Posterior cingulate gyrus (tissue), 11 donors: ENCODE measurements around the gene AP1G1.
A peak's percentile ranks its signal among the peaks of the same experiment; 100 is the strongest.
"Not testable (repeated sequence)": the region's sequence is repeated elsewhere in the genome, so short reads cannot be mapped to it uniquely, and the experiment has no call there.

Experiments used
- DNase-seq, 10 donors: peaks; one replicate each; pipeline versions ENCODE4 v3.0.0 to v3.0.0-alpha.2; 2020 to 2021; ENCODE audit warnings: mixed read lengths in 3 of 10
- intact Hi-C: fragments of 100-400 bp; cut with DNase I; formaldehyde crosslinking; loops from one replicate; pipeline ENCODE4 v1.15.1; 2023

The AP1G1 gene

GRCh38 chr16:71808593-71809459 is at the start of gene AP1G1:
Gene AP1G1 (minus strand): TSS chr16:71808834. CDS start chr16:71789479, 19,355 bp downstream.
- DNase-seq, result peak; percentile 90 to 99 (median 94)
- intact Hi-C loops, result loop anchor here (2.0 to 10.0 kb wide), 2 partner anchors 36 to 76 kb away; partner anchors contain the start of genes ATXN1L and ZNF821

- DNase-seq, result peak in 1 of 10 donors; percentile 11
Measured at GRCh38 chr16:71855937-71856662, 47.5 kb upstream of the AP1G1 start.

DNA sequence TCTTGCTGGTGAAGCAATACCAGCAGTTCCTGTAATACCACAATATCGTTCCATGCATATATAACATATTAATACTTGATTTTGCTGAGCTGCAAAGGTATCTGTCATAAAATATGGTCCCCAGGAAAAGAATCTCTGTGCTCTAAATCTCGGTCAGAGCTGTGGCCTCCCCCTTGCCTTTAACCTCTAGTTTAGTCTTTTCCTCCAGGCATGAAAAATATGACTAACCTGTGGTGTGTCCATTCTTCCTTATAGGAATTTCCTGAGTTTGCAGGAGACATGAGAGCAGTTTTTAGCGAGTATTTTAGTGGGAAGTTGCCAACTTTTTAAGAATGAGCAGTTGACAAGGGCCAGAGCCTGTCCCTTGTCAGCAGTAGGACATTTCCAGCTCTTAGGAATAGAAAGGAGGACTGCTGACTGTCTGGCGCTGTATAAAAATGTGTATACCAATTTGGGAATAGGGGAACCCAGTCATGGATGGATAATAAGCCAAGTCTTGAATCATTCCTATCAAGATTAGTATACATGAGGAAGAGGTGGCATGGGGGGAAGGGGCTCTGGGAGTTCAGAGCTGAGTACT is 45.8 kb upstream of the AP1G1 start:
- intact Hi-C loops, result no loop called here
- no peak for DNase-seq

More at GRCh38 chr16:71855937-71856662, 47.5 kb upstream of the AP1G1 start:
- intact Hi-C loops, result no loop called here

DNA sequence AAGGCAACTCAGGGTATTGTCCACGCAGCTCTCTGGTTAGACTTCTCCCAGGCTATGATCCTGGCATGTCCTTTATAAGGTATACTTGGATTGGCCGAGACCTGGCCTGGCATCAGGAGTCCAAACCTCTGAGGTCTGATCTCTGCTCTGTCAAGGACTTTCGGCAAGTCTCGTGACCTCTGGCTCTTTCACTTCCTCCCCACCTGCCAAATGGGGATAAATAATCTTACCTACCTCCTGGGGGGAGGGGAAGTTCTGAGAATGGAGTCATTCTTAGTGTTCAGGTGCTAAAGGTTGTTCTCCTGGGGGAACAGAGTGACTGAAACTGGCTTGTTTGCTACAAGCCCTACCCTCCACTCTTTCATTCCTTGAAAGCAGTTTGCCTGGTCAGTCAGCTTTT is 44.8 kb upstream of the AP1G1 start:
- DNase-seq, result no peak
- intact Hi-C loops, result no loop called here

GRCh38 chr16:71852561-71852960 is 43.9 kb upstream of the AP1G1 start:
- intact Hi-C loops, result no loop called here
- DNase-seq, result peak in 1 of 10 donors; percentile 67

DNA sequence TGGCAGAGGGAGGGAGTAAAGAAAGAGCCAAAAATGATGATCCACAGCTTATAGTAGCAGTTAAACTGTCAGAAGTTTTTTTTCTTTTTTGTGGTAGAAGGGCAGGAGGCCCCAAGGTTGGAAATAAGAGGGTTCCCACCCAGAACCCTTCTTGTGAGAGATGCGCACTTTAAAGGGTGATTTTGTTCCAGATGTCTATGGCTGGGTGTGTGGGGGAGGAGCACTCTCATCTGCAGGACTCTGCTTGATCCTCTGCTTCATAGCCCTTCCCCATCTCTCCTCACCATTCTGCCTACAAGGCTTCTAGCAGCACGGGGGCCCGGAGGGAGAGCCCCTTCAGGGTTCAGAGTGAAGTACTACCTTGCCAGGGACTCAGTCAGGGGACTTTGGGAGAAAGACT is 43.5 kb upstream of the AP1G1 start:
- DNase-seq, result peak in 1 of 10 donors; percentile 22
- intact Hi-C loops, result no loop called here

- intact Hi-C loops, result no loop called here
- DNase-seq, result no peak
Measured at GRCh38 chr16:71851746-71852145, 43.1 kb upstream of the AP1G1 start.

DNA sequence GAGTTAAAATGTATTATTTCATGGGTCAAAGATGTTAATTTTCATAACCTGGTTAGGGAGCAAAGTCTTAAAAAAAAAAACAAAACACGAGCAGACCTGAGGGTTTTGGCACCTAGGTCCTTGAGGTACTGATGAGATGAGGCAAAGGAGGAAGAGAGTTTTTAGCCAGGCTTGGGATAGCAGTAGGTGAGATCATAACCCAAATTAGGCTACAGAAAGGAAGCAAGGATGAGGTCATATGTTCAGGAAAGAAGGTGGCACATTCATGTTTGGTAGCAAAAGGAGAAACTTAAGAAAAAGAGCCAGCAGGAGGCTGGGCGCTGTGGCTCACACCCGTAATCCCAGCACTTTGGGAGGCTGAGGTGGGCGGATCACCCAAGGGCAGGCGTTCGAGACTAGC is 40.0 kb upstream of the AP1G1 start:
- DNase-seq, result no peak
- intact Hi-C loops, result loop anchor here (5.0 kb wide), 1 partner anchor 34 kb away; the partner anchor contains the start of gene ZNF821

GRCh38 chr16:71847096-71847495 is 38.5 kb upstream of the AP1G1 start:
- intact Hi-C loops, result loop anchor here (5.0 kb wide), 1 partner anchor 35 kb away; the partner anchor contains the start of gene ZNF821
- DNase-seq, result no peak

- no peak for DNase-seq
- intact Hi-C loops, result loop anchor here (5.0 kb wide), 1 partner anchor 36 kb away; the partner anchor contains the start of gene ZNF821
Measured at GRCh38 chr16:71846431-71846830, 37.8 kb upstream of the AP1G1 start.

GRCh38 chr16:71845639-71846430 is 37.2 kb upstream of the AP1G1 start, which contains the start of gene ATXN1L:
Gene ATXN1L (plus strand): TSS chr16:71845976. CDS start chr16:71849741, 3,765 bp downstream.
- DNase-seq, result peak; percentile 83 to 99 (median 88)
- intact Hi-C loops, result loop anchor here (2.0 to 5.0 kb wide), 2 partner anchors 36 to 37 kb away; partner anchors contain the start of genes AP1G1 and ZNF821

- intact Hi-C loops, result no loop called here
- DNase-seq, result no peak
Measured at GRCh38 chr16:71843572-71843971, 34.9 kb upstream of the AP1G1 start.

DNA sequence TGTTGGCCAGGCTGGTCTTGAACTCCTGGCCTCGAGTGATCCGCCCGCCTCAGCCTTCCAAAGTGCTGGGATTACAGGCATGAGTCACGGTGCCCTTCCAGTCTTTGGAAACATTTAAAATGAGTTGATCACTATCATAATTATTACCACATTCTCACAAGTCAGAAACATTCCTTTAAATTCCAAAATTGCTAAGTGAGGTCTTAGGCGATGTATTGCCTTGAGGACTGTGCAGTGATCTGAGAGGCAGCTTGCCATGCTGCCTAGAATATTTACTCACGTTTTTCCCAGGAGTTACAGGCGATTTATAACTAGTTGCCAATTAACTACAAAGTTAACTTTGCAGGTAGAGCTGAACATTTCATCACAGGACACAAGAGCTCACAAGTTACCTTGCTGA is 31.4 kb upstream of the AP1G1 start:
- intact Hi-C loops, result no loop called here
- DNase-seq, result no peak

- no peak for DNase-seq
- intact Hi-C loops, result no loop called here
Measured at GRCh38 chr16:71837150-71837549, 28.5 kb upstream of the AP1G1 start.

- intact Hi-C loops, result no loop called here
- no peak for DNase-seq
Measured at GRCh38 chr16:71834291-71834690, 25.7 kb upstream of the AP1G1 start.

DNA sequence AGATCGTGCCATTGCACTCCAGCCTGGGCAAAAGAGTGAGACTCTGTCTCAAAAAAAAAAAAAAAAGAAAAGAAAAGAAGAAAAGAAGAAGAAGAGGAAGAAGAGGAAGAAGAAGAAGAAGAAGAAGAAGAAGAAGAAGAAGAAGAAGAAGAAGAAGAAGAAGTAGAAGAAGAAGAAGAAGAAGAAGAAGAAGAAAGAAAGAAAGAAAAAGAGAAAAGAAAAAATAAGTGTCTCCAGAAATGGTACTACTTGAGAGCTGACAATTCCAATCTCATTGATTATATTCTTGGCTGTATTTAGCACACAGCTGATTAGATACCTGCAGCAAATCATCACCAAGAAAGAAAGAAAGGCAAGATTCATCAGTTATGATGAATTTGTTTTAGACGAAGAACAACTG is 23.5 kb upstream of the AP1G1 start:
- intact Hi-C loops, DNase-seq: not testable (repeated sequence)

GRCh38 chr16:71831698-71832097 is 23.1 kb upstream of the AP1G1 start:
- DNase-seq, intact Hi-C loops: not testable (repeated sequence)

DNA sequence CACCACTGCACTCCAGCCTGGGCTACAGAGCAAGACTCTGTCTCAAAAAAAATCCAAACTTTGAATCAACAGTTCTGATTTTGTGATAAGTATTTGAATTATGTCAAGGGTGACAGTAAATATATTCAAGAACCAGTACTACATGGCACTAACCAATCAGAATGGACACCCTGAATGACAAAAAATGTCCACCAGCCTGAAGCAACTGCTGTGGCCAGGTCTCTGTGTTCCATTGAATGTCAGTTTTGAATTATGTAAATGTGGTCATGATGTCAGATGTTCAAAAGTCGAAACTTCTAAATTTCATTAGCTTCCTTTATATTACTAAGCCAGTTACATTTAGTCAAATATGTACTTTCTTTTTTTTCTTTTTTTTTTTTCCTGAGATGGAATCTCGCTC is 21.7 kb upstream of the AP1G1 start:
- DNase-seq, result no peak
- intact Hi-C loops, result no loop called here

DNA sequence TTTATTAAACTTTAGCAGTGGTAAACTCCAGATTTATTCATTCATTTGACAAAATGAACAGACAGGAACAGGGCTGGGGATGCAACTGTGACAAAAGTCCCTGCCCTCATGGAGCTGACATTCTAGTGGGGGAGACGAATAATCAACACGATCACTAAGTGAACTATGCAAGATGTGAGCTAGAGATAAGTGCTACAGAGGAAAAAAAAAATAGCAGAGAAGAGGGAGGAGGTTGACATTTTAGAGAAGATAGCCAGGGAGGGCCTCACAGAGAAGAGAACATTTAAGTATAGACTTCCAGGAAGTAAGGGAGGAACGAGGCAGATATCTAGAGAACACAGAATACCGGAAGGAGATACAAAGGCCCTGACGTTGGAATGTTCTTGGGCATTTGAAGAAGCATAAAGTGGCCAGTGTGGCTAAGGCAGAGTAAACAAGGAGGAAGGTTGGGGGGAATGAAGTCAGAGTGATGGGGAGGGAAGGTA is 17.9 kb upstream of the AP1G1 start:
- intact Hi-C loops, result no loop called here
- no peak for DNase-seq

DNA sequence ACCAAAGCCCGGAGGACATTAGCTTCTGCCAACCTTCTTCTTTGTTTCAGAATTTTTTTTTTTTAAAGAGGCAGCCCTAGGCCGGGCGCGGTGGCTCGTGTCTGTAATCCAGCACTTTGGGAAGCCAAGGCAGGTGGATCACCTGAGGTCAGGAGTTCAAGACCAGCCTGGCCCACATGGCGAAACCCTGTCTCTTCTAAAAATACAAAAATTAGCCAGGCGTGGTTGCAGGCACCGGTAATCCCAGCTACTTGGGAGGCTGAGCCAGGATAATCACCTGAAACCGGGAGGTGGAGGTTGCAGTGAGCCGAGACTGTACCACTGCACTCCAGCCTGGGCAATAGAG is 8.5 kb upstream of the AP1G1 start:
- intact Hi-C loops, result not testable (repeated sequence)
- peak in 1 of 10 donors; percentile 39 for DNase-seq
